ENCODE data around the gene DIPK1B.

- TF ChIP-seq EZH2 (IDR thresholded peaks at IDR 0.05; ENCODE audit: low read length, unreplicated experiment), result no peak
- TF ChIP-seq, protein P1, sequence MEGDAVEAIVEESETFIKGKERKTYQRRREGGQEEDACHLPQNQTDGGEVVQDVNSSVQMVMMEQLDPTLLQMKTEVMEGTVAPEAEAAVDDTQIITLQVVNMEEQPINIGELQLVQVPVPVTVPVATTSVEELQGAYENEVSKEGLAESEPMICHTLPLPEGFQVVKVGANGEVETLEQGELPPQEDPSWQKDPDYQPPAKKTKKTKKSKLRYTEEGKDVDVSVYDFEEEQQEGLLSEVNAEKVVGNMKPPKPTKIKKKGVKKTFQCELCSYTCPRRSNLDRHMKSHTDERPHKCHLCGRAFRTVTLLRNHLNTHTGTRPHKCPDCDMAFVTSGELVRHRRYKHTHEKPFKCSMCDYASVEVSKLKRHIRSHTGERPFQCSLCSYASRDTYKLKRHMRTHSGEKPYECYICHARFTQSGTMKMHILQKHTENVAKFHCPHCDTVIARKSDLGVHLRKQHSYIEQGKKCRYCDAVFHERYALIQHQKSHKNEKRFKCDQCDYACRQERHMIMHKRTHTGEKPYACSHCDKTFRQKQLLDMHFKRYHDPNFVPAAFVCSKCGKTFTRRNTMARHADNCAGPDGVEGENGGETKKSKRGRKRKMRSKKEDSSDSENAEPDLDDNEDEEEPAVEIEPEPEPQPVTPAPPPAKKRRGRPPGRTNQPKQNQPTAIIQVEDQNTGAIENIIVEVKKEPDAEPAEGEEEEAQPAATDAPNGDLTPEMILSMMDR (conservative IDR thresholded peaks at IDR 0.05; ENCODE audit: low read depth, low read length), result no peak
Measured at GRCh38 chr9:136705564-136705963, 6.8 kb upstream of the DIPK1B start.
